ENCODE measurements around the gene SPACDR. TPM values are rescaled to one million over a fixed set of nuclear protein-coding genes. Genes with fewer than 3 reads are reported as not detected.

Gene SPACDR
- total and polyA plus RNA-seq, 2 donors (not counting 1 experiment from before 2014, with no cell fraction given), result 2.1 to 3.7 TPM

GRCh38 chr7:100435401-100436304, 28.4 kb downstream of the SPACDR start:
- Histone ChIP-seq H3K27me3 (replicated peaks in 1 of 4; ENCODE audit: control extremely low read depth in 1 of 4, control insufficient read depth in 3 of 4, insufficient read depth in 4 of 4, low read length in 3 of 4) (no peaks in the 10 kb centered on the region), H3K9me3 (ENCODE audit: control extremely low read depth in 1 of 3, control insufficient read depth in 2 of 3, insufficient read depth in 1 of 3, low read length in 2 of 3) (no peaks in the 10 kb centered on the region), H3K4me2 (replicated peaks; ENCODE audit: low read depth, low read length, poor library complexity, severe bottlenecking) (peak overlapping the region; percentile 95), H3K4me3 (ENCODE audit: control extremely low read depth in 1 of 5, extremely low read depth in 1 of 5, insufficient read depth in 1 of 5, low read depth in 2 of 5, low read length in 4 of 5) (peak overlapping the region; percentile 39 to 96 (median 81)), H2AFZ (ENCODE audit: insufficient read depth, low read depth, low read length, poor library complexity, severe bottlenecking) (peak overlapping the region; percentile 75), H3K27ac (ENCODE audit: low read length in 2 of 2) (peak overlapping the region; percentile 87 to 91), H3K9ac (ENCODE audit: low read length) (peak overlapping the region; percentile 88), H3K4me1 (ENCODE audit: control insufficient read depth in 2 of 2, insufficient read depth in 2 of 2, low read length in 2 of 2) (peaks cover 26 to 46% of the 10 kb centered on the region in 2 donors), H3K79me2 (ENCODE audit: control insufficient read depth, insufficient read depth, low read length) (peaks cover 38% of the 10 kb centered on the region), H4K20me1 (ENCODE audit: control insufficient read depth, insufficient read depth, low read length, poor library complexity, severe bottlenecking) (peaks cover 40% of the 10 kb centered on the region), H3K36me3 (replicated peaks in 1 of 2; ENCODE audit: control extremely low read depth in 1 of 2, control insufficient read depth in 1 of 2, extremely low read depth in 1 of 2, insufficient read depth in 2 of 2, low read length in 1 of 2) (peaks cover 5 to 30% of the 10 kb centered on the region in 2 experiments)
- 2% methylated on average over 81 of the region's 81 CpGs for WGBS (ENCODE audit: insufficient coverage)
- Mint-ChIP-seq H3K4me1 (peaks cover 50% of the 10 kb centered on the region), H3K9me3 (ENCODE audit: insufficient read depth) (no peaks in the 10 kb centered on the region), H3K4me3 (peak overlapping the region; percentile 98), H3K27me3 (no peaks in the 10 kb centered on the region), H3K27ac (peak overlapping the region; percentile 99)
- DNase-seq, result peak; percentile 81
- intact Hi-C loops (cut with micrococcal nuclease), result loop anchor here (1.0 to 2.0 kb wide), 7 partner anchors 7 to 417 kb away; partner anchors contain the start of genes MOSPD3, POP7, SLC12A9 and TSC22D4
- TF ChIP-seq EZH2 (IDR thresholded peaks at IDR 0.05; ENCODE audit: borderline replicate concordance, insufficient read depth, low read depth, low read length, poor library complexity, severe bottlenecking) (no peak), CTCF (IDR thresholded peaks at IDR 0.05) (no peak)
- ATAC-seq (ENCODE audit: low read depth), result peak; percentile 28
- POLR2A ChIA-PET, result interaction anchor here (0.7 to 1.8 kb wide), 8 partner anchors 7 to 1055 kb away, joined by 3 to 19 read pairs (median 6); partner anchors contain the start of genes LAMTOR4, TSC22D4 and ZCWPW1
- CTCF ChIA-PET, result interaction anchor here (0.5 to 2.1 kb wide), 9 partner anchors 10 to 270 kb away, joined by 3 to 6 read pairs (median 4); partner anchors contain the start of genes MOSPD3 and POP7
